Body of pancreas (tissue), 4 donors: ENCODE measurements around the gene KCNQ1OT1. TPM values are rescaled to one million over a fixed set of nuclear protein-coding genes. Genes with fewer than 3 reads are reported as not detected.

Experiments used
- ATAC-seq: fragments of 150-250 bp; one replicate; pipeline ENCODE4 v1.9.1; 2016
- DNase-seq, 4 donors: peaks; one replicate each; pipeline ENCODE4 v3.0.0-alpha.2; 2019
- H3K27ac ChIP-seq, 4 donors: fragments of 200-600 bp; sonication (generic); 1 replicate in 3 of 4; 2 replicates in 1 of 4; pipeline versions ENCODE4 v1.5.1 to v1.6.1; 2016 to 2019; ENCODE audit warnings: mild to moderate bottlenecking in 1 of 4, mixed read lengths in 1 of 4, moderate library complexity in 1 of 4
- H3K27me3 ChIP-seq, 2 donors: fragments of 200-600 bp; sonication (generic); one replicate each; pipeline ENCODE4 v1.6.0; 2016; ENCODE audit warnings: mild to moderate bottlenecking in 1 of 2
- H3K36me3 ChIP-seq, 2 donors: fragments of 200-600 bp; sonication (generic); replicated peaks in 1 of 2; 2 replicates each; pipeline ENCODE4 v1.5.1; 2016; ENCODE audit warnings: low read depth in 2 of 2; ENCODE audit not compliant: insufficient read depth in 1 of 2
- H3K4me1 ChIP-seq: fragments of 200-600 bp; sonication (generic); one replicate; pipeline ENCODE4 v1.6.0; 2016
- H3K4me3 ChIP-seq, 2 donors: fragments of 200-600 bp; sonication (generic); 1 replicate in 1 of 2; 2 replicates in 1 of 2; pipeline ENCODE4 v1.5.1; 2016 to 2019
- H3K9me3 ChIP-seq, 3 donors: fragments of 200-600 bp; sonication (generic); 1 replicate in 2 of 3; 2 replicates in 1 of 3; pipeline ENCODE4 v1.5.1; 2016
- POLR2A ChIP-seq, 3 donors: fragments of 450-650 bp; IDR thresholded peaks; one replicate each; pipeline ENCODE4 v1.6.1; 2016; ENCODE audit warnings: antibody characterized with exemption in 3 of 3, mild to moderate bottlenecking in 2 of 3
- WGBS, 2 donors: methylation state at CpG; one replicate each; pipeline ENCODE4 v1.1.5; 2017; 5-methylcytosine and 5-hydroxymethylcytosine counted together
- intact Hi-C: fragments of 100-400 bp; cut with DNase I; formaldehyde crosslinking; loops from one replicate; pipeline ENCODE4 v1.15.1; 2023
- total RNA-seq, 2 donors: library from RNA; depleted of rRNA; stranded (reverse); fragments of >200 nt; gene quantifications; one replicate each; pipeline ENCODE4 v1.1.0, GENCODE V29; 2016
- TF ChIP-seq, protein P1 (sequence below), 7 experiments: fragments of 450-650 bp in 4 of 7; fragments of 200-600 bp in 3 of 7; sonication (generic) in 3 of 7; IDR thresholded peaks; one replicate each; pipeline ENCODE4 v1.5.1; 2016 to 2019; ENCODE audit warnings: antibody characterized with exemption in 7 of 7

KCNQ1OT1 gene
- total RNA-seq, 2 donors from 2014 or later, result 3.6 to 9.2 TPM

DNA sequence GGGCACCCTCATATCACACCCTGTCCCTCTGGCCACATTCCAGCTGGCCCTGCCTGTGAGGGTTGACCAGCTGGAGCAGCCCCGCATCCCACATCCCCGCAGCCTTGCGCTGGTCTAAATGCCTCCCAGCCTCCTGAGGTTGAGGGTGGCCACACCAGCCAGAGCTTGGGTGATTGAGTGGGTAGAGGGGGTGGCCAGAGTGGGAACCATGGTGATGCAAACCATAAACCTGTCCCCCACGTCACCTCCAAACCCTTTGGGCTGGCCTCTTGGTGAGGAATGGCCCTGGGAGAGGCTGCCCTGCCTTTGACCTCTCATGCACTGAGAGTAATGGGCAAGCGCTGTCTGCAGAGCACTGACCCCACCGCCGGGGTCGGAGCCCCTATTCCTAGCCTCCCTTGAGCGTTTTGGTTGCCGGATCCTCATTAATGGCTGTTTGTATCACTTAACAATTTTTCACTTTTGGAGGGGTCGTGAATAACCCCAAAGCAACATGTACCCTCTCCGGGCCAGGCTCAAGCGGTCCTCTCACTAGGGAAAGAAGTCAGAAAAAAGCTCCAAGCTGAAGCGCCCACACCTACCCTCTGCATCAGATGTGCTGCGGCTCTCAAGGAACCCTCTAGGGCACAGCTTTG lies 16.0 kb upstream of the KCNQ1OT1 start:
- no peaks in the 10 kb centered on the region for H3K36me3 ChIP-seq
- DNase-seq (no peak), ATAC-seq (no peak)
- intact Hi-C loops, result no loop called here
- H3K9me3 ChIP-seq, result no peaks in the 10 kb centered on the region
- no peaks in the 10 kb centered on the region for H3K27me3 ChIP-seq
- no peak overlapping the region for H3K4me3 ChIP-seq
- 94 to 96% methylated on average over 14 to 15 of the region's 15 CpGs for WGBS, 2 donors
- H3K4me1 ChIP-seq, result no peaks in the 10 kb centered on the region
- H3K27ac ChIP-seq, result no peak overlapping the region
- TF ChIP-seq, protein P1, sequence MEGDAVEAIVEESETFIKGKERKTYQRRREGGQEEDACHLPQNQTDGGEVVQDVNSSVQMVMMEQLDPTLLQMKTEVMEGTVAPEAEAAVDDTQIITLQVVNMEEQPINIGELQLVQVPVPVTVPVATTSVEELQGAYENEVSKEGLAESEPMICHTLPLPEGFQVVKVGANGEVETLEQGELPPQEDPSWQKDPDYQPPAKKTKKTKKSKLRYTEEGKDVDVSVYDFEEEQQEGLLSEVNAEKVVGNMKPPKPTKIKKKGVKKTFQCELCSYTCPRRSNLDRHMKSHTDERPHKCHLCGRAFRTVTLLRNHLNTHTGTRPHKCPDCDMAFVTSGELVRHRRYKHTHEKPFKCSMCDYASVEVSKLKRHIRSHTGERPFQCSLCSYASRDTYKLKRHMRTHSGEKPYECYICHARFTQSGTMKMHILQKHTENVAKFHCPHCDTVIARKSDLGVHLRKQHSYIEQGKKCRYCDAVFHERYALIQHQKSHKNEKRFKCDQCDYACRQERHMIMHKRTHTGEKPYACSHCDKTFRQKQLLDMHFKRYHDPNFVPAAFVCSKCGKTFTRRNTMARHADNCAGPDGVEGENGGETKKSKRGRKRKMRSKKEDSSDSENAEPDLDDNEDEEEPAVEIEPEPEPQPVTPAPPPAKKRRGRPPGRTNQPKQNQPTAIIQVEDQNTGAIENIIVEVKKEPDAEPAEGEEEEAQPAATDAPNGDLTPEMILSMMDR (IDR thresholded peaks at IDR 0.05), result no peak
- TF ChIP-seq POLR2A (IDR thresholded peaks at IDR 0.05), result no peak

DNA sequence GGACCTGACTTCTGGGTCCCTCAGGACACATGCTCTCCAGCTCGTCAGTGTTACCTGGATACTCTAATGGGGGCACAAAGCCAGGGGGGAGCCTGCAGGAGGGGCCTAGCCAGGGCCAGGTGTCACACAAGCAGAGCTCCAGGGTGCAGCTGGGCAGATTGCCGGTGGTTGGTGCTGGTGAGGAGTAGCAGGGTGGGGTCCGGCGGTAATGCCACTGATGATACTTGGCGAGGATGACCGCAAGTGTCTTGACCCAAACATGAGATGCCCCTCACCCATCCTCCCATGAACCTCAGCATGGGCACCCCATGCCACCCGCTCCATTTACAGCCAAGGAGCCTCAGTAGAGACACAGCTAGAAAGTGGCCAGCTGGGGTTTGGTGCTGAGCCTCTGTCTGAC lies 15.1 kb upstream of the KCNQ1OT1 start:
- Histone ChIP-seq H3K9me3 (no peaks in the 10 kb centered on the region), H3K36me3 (no peaks in the 10 kb centered on the region), H3K4me3 (no peak overlapping the region), H3K27me3 (no peaks in the 10 kb centered on the region), H3K4me1 (no peaks in the 10 kb centered on the region), H3K27ac (no peak overlapping the region)
- 94% methylated on average over 5 to 6 of the region's 7 CpGs for WGBS, 2 donors
- intact Hi-C loops, result no loop called here
- TF ChIP-seq, protein P1 (IDR thresholded peaks at IDR 0.05), result no peak
- no peak for TF ChIP-seq POLR2A (IDR thresholded peaks at IDR 0.05)
- ATAC-seq (no peak), DNase-seq (no peak)

DNA sequence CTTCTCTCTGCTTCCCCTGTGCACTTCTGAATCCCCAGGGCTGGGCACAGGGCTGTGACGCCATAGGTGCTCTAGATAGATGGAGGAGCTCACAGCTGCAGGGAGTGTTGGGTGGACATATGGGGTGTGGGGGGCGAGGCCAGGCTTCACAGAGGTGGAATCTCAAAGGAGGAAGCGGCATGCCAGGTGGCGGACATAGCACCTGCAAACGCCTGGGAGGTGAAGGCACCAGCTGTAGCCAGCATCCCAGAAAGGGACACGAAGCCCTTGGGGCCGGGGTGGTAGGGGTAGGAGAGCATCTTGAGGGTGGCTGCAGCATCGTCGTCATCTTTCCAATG lies 14.6 kb upstream of the KCNQ1OT1 start:
- Histone ChIP-seq H3K27me3 (no peaks in the 10 kb centered on the region), H3K36me3 (no peaks in the 10 kb centered on the region), H3K4me3 (no peak overlapping the region), H3K9me3 (no peaks in the 10 kb centered on the region), H3K4me1 (no peaks in the 10 kb centered on the region), H3K27ac (no peak overlapping the region)
- TF ChIP-seq, protein P1 (IDR thresholded peaks at IDR 0.05), result no peak
- no peak for DNase-seq
- ATAC-seq, result no peak
- intact Hi-C loops, result no loop called here
- WGBS, 2 donors, result 85 to 98% methylated on average over 9 of the region's 9 CpGs

DNA sequence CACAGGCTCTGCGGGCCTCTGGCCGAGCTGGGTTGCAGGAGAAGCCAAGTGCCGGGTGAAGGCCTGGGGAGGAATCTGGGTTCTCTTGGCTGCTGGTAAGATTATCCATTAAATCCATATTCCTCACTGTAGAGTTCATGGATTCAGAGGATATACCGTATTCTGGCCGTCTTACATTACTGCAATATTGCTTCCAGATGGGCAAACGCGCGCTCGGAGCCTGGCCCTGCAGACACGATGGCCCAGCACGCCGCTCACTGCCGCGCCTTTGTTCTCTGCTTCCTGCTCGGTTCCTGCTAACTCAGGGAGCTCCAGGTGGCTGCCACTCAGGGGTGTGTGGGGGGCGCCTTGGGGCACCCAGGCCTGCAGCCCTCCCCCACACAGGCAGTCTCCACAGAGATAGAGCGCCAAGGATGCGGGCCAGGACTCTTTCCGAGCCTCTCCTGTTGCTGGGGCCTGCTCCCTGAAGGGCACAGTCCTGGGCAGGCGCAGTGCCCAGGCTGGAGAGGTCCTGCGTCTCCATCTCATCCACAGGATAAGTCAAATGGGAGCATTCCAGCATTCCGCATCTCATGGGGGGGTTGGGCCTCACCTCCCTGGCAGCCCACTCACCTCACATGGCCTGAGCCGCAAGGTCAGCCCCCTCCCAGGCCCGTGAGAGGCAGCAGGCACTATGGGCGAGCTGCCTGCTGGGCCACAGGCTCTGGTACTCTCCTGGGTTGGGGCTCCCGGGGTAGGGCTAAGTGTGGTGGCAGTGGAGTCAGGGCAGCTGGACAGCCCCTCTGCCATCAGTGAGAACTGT lies 14.1 kb upstream of the KCNQ1OT1 start:
- DNase-seq (no peak), ATAC-seq (no peak)
- Histone ChIP-seq H3K36me3 (no peaks in the 10 kb centered on the region), H3K9me3 (no peaks in the 10 kb centered on the region), H3K27ac (no peak overlapping the region), H3K4me1 (no peaks in the 10 kb centered on the region), H3K27me3 (no peaks in the 10 kb centered on the region), H3K4me3 (no peak overlapping the region)
- intact Hi-C loops, result no loop called here
- WGBS, 2 donors, result 91 to 95% methylated on average over 16 to 24 of the region's 26 CpGs
- TF ChIP-seq POLR2A (IDR thresholded peaks at IDR 0.05), result no peak
- TF ChIP-seq, protein P1 (IDR thresholded peaks at IDR 0.05), result no peak

DNA sequence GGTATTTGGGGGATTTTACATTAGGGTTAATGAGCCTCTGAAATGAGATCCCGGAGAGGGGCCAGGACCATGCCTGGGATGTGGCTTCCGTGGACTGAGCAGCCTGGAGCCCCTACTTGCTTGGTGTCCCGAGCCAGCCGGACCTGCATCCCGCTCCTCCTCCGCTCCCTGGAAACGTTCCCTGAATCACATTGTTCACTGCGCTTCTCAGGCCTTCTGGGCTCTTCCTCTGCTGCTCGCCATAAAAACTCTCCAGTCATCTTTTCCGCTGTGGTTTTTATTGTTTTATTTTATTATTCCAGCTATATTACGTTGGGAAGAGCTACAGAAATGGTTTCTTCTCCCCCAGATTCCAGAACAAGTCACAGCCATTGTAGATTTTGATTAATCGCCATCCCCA lies 13.3 kb upstream of the KCNQ1OT1 start:
- Histone ChIP-seq H3K4me3 (no peak overlapping the region), H3K27me3 (no peaks in the 10 kb centered on the region), H3K9me3 (no peaks in the 10 kb centered on the region), H3K36me3 (no peaks in the 10 kb centered on the region), H3K27ac (no peak overlapping the region), H3K4me1 (no peaks in the 10 kb centered on the region)
- WGBS, 2 donors, result 95 to 96% methylated on average over 12 of the region's 12 CpGs
- intact Hi-C loops, result no loop called here
- no peak for DNase-seq
- TF ChIP-seq, protein P1 (IDR thresholded peaks at IDR 0.05), result no peak
- no peak for TF ChIP-seq POLR2A (IDR thresholded peaks at IDR 0.05)
- ATAC-seq, result no peak
